ENCODE results near the gene SFXN5.
A peak's percentile ranks its signal among the peaks of the same experiment; 100 is the strongest.
"Not testable (repeated sequence)": the region's sequence is repeated elsewhere in the genome, so short reads cannot be mapped to it uniquely, and the experiment has no call there.

Gene SFXN5

GRCh38 chr2:73101626-73102256, 30.2 kb upstream of the SFXN5 start:
- DNase-seq (ENCODE audit: low read depth, low spot score): no peak

GRCh38 chr2:73100956-73101355, 29.4 kb upstream of the SFXN5 start:
- no peak for DNase-seq (ENCODE audit: low read depth, low spot score)

- no peak for DNase-seq (ENCODE audit: low read depth, low spot score)
Observed at GRCh38 chr2:73099486-73099885, 28.0 kb upstream of the SFXN5 start.

- DNase-seq (ENCODE audit: low read depth, low spot score): no peak
Observed at GRCh38 chr2:73095910-73096309, 24.4 kb upstream of the SFXN5 start.

GRCh38 chr2:73093601-73094218, 22.2 kb upstream of the SFXN5 start:
- not testable (repeated sequence) for DNase-seq (ENCODE audit: low read depth, low spot score)

- no peak for DNase-seq (ENCODE audit: low read depth, low spot score)
Observed at GRCh38 chr2:73092146-73092783, 20.8 kb upstream of the SFXN5 start.

- DNase-seq (ENCODE audit: low read depth, low spot score): no peak
Observed at GRCh38 chr2:73091696-73092095, 20.2 kb upstream of the SFXN5 start.

- no peak for DNase-seq (ENCODE audit: low read depth, low spot score)
Observed at GRCh38 chr2:73091164-73091563, 19.7 kb upstream of the SFXN5 start.

- peak; percentile 55 for DNase-seq (ENCODE audit: low read depth, low spot score)
Observed at GRCh38 chr2:73089270-73090030, 17.9 kb upstream of the SFXN5 start.

GRCh38 chr2:73088703-73089102, 17.2 kb upstream of the SFXN5 start:
- DNase-seq (ENCODE audit: low read depth, low spot score): no peak

- no peak for DNase-seq (ENCODE audit: low read depth, low spot score)
Observed at GRCh38 chr2:73088211-73088610, 16.7 kb upstream of the SFXN5 start.

- no peak for DNase-seq (ENCODE audit: low read depth, low spot score)
Observed at GRCh38 chr2:73087311-73087710, 15.8 kb upstream of the SFXN5 start.

- peak; percentile 43 for DNase-seq (ENCODE audit: low read depth, low spot score)
Observed at GRCh38 chr2:73085691-73086090, 14.2 kb upstream of the SFXN5 start.

- DNase-seq (ENCODE audit: low read depth, low spot score): no peak
Observed at GRCh38 chr2:73084971-73085370, 13.5 kb upstream of the SFXN5 start.

GRCh38 chr2:73083886-73084800, 12.6 kb upstream of the SFXN5 start:
- no peak for DNase-seq (ENCODE audit: low read depth, low spot score)

- DNase-seq (ENCODE audit: low read depth, low spot score): no peak
Observed at GRCh38 chr2:73082523-73083410, 11.3 kb upstream of the SFXN5 start.

GRCh38 chr2:73081181-73081671, 9.7 kb upstream of the SFXN5 start:
- DNase-seq (ENCODE audit: low read depth, low spot score): no peak

- DNase-seq (ENCODE audit: low read depth, low spot score): no peak
Observed at GRCh38 chr2:73080321-73081131, 9.0 kb upstream of the SFXN5 start.

GRCh38 chr2:73079636-73080035, 8.1 kb upstream of the SFXN5 start:
- DNase-seq (ENCODE audit: low read depth, low spot score): no peak

Measured in smooth muscle cell of the brain vasculature (primary cell).